ENCODE results near the gene TTLL8.

Gene TTLL8

GRCh38 chr22:49979587-49980264 lies 78.4 kb downstream of the TTLL8 start:
- peak; percentile 48 for DNase-seq

GRCh38 chr22:49977578-49977977 lies 80.5 kb downstream of the TTLL8 start:
- no peak for DNase-seq

DNA sequence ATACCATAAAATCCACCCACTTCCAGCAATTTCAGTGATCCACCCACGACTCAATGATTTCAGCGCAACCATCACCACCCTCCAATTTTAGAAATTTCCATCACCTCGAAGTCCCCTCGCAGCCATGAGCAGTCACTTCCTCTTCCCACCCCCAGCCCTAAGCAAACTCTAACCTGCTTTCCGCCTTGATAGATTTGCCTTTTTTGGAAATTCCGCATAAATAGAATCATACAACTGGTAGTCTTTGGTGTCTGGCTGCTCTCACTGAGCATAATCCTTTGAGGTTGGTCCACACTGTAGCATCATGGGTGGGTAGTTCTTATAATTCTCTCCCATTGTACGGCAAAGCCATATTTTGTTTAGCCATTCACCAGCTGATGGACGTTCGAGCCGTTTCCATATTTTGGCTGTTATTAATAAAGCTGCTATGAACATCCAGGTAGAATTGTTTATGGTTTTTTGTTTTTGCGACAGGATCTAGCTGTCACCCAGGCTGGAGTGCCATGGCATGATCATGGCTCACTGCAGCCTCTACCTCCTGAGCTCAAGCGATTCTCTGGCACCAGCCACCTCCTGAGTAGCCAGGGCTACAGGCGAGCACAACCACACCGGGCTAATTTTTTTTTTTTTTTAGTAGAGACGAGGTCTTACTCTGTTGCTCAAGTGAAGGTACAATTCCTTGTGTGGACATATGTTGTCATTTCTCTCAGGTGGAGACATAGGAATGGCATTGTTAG lies 81.5 kb downstream of the TTLL8 start:
- DNase-seq: peak; percentile 78

GRCh38 chr22:49975543-49976389 lies 82.3 kb downstream of the TTLL8 start:
- DNase-seq: peak; percentile 39

GRCh38 chr22:49973018-49973961 lies 84.8 kb downstream of the TTLL8 start:
- peak; percentile 17 for DNase-seq

DNA sequence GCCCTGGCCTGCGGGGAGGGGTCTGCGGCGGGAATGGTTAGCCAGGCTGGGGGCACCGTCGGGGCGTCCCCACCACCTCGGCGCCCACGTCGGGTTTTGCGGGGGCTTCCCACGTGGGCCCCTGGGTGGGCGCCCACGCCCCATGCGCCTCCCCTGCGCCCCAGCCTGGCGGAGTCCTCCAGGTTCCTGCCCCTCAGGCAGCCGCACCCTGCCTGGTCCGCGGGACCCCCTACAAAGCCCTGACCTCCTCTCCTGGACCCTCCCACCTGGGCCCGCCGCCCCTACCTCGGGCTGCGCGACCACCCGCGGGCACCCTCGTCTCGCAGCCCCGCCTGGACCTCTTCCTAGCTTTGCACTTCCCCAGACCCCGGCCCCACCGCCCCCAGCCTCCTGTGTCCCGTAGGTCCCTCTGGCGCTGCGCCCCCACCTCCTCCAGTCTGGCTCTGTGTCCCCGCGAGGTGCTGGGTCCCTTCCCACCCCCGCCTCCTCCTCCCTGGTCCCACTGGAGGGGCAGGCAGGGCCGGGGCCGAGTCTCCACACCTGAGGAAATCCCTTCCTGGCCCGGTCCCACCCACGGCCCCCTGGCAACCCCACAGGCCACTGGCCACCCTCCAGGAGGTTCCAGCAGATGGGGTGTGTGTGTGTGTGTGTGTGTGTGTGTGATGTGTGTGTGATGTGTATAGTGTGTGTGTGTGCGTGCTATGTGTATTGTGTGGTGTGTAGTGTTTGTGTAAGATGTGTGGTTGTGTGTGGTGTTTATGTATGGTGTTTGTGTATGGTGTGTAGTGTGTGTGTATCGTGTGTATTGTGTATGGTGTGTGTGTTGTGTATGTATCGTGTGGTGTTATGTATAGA lies 85.7 kb downstream of the TTLL8 start:
- DNase-seq: no peak

DNA sequence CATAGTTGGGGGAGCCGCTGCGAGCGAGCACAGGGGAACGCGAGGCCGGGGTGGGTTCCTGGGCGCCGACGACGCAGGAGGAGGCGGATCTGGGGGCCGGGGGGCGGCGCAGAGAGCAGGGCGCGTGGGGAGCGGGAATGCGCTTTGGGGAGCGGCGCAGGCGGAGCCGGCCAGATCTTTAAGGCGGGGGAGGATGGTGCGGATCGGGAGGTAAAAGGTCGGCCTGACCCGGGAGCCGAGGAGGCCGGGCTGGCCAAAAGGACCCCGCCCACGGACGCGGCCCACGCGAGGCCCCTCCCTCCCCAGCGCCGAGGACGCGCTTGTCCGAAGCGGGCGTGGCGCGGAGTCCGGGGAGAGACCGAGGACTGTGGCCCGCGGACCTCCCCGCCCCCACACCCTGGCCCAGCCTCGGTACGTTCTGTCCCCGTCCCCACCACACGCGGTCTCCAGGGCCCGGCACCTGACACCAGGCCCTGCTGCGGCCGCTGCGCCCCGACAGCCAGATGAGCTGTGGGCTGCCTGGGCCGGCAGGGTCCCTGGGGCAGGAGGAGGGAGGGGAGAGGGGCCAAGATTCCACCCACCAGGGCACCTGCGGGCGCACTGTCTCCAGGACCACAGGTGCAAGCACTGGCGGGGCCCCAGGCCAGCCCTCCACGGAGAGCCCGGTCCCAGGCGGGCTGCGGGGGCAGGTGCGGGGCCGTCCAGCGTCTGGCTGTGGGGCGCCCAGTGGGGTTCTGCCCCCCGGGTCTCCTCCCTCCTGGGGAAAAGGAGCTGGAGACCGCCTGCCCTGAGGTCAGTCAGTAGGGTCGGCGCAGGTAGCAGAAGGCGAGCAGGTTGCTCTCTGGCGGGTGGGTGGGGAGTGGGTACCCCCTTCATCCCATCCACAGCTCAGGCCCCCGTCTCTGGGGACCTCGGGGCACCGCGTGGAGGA lies 86.6 kb downstream of the TTLL8 start:
- DNase-seq: no peak

DNA sequence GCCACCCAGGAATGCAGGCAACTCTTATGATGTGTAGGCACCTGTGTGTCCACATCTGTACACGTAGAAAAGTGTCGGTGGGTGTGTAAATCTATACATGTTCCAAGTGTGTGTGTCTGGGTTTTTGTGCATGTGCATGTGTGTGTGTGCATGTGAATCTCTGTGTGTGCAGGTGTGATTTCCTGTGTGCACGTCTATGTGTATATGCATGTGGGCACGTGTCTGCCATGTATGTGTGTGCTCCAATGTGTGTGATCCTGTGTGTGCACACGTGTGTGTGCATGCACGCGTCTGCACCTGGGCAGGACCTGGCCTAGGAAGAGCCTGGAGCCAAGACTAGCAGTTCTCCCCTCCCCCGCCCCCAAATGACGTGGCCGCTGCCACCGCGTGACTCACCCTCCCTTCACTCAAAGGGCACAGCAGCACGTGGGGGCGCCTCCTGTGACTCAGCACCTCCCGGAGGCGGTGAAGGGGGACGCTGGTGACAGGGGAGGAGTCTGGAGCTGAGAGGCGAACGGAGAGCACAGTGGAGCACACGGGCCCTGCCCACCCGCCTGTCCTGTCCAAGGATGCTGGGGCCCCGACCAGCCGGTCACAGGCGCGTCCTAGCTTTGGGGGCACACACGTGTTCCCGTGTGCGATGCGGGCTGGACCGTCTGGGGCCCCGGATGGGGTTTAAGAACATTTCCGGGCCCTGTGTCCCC lies 87.4 kb downstream of the TTLL8 start:
- peak; percentile 94 for DNase-seq

- DNase-seq: no peak
These were observed 88.2 kb downstream of the TTLL8 start for GRCh38 chr22:49969751-49970527.

GRCh38 chr22:49968831-49969661 lies 89.1 kb downstream of the TTLL8 start:
- peak; percentile 23 for DNase-seq
